ENCODE data around the gene ECT2.
"Not testable (repeated sequence)": the region's sequence is repeated elsewhere in the genome, so short reads cannot be mapped to it uniquely, and the experiment has no call there.

ECT2 gene

DNA sequence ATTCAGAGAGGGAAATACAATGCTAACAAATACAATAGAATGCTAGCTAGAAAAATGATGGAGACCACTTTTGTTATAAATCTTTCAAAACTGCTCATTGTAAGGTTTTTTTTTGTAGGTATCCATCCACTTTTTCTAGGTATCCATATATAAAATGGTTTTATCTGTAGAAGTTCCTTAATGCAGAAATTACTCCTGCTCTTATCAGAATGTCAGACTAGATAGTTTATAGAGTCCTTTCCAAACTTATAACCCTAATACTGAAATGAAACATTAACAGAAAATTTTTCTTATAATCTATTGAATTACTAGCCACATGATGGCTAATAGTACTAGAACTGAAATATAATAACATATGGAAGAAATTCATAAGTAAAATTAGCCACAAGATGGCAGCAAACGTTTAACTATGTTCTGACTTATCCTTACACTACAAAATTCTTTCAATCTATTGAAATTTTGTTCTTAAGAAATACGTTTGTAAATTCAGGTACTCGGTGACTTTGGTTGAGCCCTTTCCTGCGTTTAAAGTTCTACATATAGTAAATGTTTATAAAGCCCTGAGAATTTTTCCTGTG, 58.5 kb downstream of the ECT2 start:
- DNase-seq (ENCODE audit: low read depth): no peak

- DNase-seq (ENCODE audit: low read depth): no peak
These were observed 60.6 kb downstream of the ECT2 start for GRCh38 chr3:172811099-172811498.

- no peak for DNase-seq (ENCODE audit: low read depth)
These were observed 62.9 kb downstream of the ECT2 start for GRCh38 chr3:172813462-172813861.

DNA sequence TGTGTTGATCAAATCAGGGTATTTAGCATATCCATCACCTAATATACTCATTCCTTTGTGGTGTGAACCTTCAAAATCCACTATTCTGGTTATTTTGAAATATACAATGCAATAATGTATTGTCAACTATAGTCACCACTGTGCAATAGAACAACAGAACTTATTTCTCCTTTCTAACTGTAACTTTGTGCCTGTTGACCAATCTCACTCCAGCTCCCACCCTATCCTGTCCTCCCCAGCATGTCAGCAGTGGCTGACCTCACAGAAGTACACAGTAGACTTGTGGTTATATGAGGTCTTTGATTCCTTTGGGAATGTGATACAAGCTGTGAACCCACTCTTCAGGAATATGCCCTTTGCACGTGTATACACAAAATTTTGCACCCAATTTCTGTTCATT, 64.2 kb downstream of the ECT2 start:
- no peak for DNase-seq (ENCODE audit: low read depth)

DNA sequence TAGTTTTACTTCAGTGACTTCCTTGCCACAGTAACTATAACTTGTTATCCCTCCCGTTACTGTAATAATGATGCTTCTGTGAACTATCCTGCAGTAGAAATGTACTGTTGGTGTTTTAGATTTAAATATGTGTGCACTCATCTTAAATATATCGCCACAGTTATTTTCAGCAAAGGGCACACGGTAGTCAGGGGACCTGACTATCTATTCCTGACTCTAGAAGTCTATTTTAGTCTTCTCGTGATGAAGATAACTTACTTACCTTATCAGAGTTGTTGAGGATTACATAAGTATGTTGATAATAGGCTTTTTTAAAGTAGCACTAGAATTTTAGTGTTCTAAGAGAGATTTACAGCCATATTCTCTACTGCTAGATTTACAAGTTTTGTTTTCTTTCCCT, 65.3 kb downstream of the ECT2 start:
- DNase-seq (ENCODE audit: low read depth): no peak

DNA sequence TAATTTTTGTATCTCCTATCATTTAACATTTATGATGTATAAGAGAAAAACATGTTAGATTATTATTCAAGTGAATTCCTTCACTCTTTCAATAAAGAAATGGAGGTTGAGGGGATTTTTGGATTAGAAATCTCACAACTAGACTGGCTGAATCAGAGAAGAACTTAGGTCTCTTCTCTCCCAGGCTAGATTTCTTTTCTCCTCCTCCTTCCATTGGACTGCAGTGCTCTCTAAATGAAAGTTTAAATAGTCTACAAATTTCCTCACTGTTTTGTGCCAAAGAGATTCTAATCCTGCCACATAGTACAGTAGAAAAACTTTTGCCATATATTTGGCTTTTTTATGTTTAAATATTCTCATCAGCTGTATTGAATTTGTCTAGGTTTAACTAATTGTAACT, 65.8 kb downstream of the ECT2 start:
- DNase-seq (ENCODE audit: low read depth): no peak

DNA sequence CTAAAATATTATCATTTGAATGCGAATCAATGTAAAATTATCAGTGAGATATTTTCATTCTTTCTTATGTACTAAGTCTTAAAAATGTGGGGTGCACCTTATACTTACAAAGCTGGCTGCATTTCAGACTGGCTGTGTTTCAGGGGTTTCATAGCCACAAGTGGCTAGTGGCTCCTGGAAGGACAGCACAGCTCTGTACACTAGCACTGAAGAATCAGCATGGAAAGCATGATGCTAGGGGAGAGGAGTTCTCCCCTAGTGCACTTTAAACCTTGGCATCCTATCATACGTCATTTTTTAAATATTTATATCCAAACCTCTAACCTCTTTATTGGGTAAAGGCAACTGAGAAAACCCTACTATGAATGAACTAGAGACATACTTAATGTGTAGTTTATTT, 66.4 kb downstream of the ECT2 start:
- DNase-seq (ENCODE audit: low read depth): no peak

GRCh38 chr3:172820492-172820891, 70.0 kb downstream of the ECT2 start:
- DNase-seq (ENCODE audit: low read depth): no peak

DNA sequence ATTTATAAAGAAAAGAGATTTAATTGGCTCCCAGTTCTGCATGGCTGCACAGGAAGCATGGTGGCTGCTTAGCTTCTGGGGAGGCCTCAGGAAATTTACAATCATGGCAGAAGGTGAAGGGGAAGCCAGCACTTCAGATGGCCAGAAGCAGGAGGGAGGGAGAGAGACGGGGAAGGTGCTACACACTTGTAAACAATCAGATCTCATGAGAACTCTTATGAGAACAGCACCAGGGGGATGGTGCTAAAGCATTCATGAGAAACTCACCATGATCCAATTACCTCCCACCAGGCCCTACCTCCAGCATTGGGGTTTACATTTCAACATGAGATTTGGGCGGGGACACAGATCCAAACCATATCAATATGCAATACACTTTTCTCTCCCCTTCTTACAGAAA, 73.7 kb downstream of the ECT2 start:
- no peak for DNase-seq (ENCODE audit: low read depth)

DNA sequence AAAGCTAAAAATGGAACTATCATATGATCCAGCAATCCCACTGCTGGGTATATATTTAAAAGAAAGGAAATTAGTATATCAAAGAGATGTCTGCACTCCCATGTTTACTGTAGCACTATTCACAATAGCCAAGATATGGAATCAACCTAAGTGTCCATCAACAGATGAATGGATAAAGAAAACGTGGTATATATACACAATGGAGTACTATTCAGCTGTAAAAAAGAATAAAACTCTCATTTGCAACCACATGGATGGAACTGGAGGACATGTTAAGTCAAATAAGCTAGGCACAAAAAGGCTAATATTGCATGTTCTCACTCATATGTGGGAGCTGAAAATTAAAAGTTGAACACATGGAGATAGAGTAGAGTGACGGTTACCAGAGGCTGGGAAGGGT, 76.7 kb downstream of the ECT2 start:
- not testable (repeated sequence) for DNase-seq (ENCODE audit: low read depth)

DNA sequence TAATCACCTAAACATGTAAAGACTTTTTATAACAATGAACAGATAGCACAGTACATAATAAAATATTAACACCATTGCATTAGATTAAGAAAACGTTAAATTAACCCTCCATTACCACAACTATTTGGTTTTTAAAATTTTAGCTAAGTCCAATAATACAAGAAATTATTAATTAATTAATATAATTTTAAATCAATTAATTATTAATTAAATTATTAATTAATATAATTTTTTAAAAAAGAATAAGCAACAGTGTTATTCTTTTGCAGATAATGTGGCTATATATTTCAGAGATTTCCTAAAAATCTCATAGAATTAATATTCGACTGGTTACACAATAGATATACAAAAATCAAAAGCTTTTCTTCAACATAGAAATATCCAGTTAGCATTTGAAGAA, 82.5 kb downstream of the ECT2 start:
- no peak for DNase-seq (ENCODE audit: low read depth)

DNA sequence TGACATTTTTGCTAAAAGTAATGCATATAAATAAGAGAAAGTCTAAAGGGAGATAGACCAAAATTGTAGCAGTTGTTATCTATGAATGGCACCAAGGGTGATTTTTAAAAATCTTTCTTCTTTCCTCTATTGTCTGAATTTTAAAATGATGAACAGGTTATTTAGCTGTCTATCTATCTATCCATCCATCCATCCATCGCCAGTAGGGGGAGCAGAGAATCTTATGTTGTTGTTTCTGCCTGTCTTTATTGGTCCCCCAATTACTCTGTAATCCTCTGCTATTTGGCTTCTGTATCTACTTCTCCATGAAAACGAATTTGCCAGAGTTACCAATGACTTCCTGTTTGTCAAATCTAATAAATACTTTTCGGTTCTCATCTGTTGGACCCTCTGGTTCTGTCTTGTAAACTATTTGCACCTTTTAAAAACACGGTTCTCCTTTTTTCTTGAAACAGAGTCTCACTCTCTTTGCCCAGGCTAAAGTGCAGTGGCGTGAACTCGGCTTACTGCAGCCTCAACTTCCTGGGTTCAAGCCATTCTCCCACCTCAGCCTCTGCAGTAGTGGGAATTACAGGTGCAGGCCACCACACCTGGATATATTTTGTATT, 86.0 kb downstream of the ECT2 start:
- DNase-seq (ENCODE audit: low read depth): no peak

GRCh38 chr3:172839679-172840078, 89.2 kb downstream of the ECT2 start:
- DNase-seq (ENCODE audit: low read depth): no peak

DNA sequence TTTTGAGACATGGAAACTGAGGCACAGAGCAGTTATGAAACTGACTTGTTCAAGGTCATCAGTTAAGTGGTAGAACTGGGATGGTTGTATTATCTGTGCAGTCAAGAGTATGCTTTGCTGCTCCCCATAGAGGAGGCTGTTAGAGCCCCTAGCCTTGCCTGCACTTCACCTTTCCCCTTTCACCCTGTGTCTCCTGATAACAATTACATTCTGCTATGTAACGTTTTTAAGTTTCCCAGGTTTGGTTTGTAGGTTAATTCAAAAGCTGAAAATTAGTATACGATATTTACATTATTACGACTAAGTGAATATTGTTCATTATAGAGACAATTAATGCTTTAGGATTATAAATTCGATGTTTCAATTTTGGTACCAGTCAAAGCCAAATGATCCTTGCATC, 89.9 kb downstream of the ECT2 start:
- DNase-seq (ENCODE audit: low read depth): no peak

DNA sequence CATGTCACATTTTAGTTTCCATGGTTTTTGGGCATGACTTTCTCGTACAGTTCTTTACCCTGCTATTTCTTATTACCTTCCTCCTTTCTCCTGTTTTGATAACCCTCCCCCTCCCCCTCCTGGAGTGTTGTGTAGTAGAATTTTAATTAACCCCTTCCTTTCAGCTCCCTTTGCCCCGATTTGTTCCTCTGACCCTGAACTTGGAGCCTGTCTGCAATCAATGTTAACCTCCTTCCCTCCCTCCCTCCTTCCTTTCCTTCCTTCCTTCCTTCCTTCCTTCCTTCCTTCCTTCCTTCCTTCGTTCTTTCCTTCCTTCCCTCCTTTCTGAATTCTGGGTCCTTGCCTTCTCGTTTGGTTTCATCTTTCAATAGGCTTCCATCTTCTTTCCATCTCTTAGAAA, 90.4 kb downstream of the ECT2 start:
- DNase-seq (ENCODE audit: low read depth): no peak

GRCh38 chr3:172844428-172844827, 93.9 kb downstream of the ECT2 start:
- DNase-seq (ENCODE audit: low read depth): no peak

GRCh38 chr3:172846103-172846561, 95.6 kb downstream of the ECT2 start:
- no peak for DNase-seq (ENCODE audit: low read depth)

DNA sequence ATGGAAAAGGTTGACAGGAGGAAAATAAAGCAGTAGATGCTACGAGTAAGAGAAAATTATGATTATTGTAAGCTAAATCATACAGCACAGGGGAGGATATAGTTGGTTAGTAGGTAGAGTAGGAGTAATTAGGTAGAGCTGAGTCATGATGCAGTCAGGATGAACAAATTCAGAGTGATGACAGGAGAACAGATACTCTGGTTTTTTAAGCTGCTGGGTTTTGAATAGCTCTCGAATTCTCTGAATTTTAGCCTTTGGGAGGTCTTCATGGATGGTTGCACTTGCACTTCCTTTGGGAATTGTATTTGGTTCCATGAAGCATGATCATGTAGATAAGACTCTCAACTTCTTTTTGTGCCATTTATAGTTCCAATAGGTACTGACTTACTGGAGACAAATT, 96.2 kb downstream of the ECT2 start:
- no peak for DNase-seq (ENCODE audit: low read depth)

DNA sequence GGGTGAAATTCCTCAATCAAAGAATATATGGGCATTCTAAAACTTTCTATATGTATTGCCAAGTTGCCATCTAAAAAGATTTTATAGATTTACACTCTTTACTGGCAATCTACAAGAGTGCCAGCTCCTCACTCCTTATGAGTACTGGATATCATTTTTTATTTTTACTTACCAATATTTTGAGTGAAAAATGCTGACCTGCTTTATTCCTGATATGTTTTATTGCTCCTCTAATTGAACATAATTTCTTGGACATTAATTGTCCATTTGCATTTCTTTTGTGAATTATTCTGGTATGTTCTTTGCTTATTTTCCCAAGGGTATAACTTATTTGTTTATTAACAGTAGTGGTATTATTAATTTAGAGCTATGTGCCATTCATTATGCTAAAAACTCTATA, 96.8 kb downstream of the ECT2 start:
- DNase-seq (ENCODE audit: low read depth): no peak

DNA sequence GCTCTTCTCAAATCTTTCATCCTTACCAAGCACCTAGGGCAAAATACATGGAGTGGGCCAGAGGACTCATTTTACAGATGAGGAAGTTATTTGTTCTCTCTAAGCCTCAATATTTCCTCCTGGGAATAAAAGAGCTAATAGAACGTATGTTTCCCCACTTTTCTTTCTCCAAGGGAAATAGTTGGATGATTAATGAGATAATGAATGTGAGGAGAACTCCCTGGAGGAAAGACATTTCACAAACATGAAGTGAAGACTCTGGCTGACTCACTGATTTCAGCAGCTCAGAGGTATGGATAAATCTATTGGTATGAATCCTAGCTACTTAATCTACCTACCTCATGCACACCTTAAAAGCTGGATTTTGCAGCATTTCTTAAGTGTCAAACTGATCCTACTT, 98.4 kb downstream of the ECT2 start:
- no peak for DNase-seq (ENCODE audit: low read depth)

GRCh38 chr3:172853005-172853404, 102.5 kb downstream of the ECT2 start:
- DNase-seq (ENCODE audit: low read depth): no peak

DNA sequence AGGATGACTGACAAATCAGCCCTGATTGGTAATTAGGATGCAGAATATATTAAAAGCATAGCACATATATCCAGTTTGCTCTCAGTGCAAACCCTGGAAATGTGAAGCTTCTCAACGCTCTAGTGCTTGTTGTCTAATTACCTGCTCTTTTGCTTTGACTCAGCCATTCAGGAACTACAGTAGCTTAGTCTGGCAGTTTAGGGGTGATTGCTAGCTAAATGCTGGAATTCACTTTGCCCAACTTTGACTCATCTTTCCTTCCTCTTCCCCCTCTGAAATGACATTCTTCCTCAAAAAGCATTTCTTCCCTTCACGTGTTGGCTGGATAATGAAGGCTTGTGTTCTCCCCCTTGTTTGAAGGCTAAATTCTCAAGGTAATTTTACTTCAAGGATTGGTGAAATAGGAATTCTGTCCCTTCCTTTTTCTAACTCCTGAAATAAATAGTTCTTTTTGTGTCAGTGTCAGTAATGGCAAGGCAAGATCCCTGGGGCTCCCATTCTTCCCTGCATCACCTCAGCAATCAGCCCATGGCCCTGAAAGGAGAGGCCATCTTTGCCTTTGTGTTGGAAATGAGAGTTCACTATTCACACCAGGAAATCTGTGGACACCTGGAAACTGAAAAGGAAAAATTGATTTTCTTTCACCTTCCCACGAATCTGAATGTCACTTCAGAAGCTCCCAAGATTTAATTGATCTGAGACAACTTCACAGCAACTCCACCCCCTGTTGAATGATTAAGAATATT, 103.6 kb downstream of the ECT2 start:
- DNase-seq (ENCODE audit: low read depth): no peak

- DNase-seq (ENCODE audit: low read depth): no peak
These were observed 104.5 kb downstream of the ECT2 start for GRCh38 chr3:172855037-172855436.

Data from activated T-helper 9 cell treated with anti-CD3 and anti-CD28 coated beads, Interleukin-2, amount 50 U/mL, for 16 hours (primary cell).